Activated CD8-positive, alpha-beta memory T cell treated with anti-CD3 and anti-CD28 coated beads for 24 hours (primary cell): ENCODE results near the gene RALB.

Experiments used
- DNase-seq: peaks from one replicate; pipeline ENCODE4 v3.0.0-alpha.2; 2020

RALB gene, protein sequence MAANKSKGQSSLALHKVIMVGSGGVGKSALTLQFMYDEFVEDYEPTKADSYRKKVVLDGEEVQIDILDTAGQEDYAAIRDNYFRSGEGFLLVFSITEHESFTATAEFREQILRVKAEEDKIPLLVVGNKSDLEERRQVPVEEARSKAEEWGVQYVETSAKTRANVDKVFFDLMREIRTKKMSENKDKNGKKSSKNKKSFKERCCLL

DNA sequence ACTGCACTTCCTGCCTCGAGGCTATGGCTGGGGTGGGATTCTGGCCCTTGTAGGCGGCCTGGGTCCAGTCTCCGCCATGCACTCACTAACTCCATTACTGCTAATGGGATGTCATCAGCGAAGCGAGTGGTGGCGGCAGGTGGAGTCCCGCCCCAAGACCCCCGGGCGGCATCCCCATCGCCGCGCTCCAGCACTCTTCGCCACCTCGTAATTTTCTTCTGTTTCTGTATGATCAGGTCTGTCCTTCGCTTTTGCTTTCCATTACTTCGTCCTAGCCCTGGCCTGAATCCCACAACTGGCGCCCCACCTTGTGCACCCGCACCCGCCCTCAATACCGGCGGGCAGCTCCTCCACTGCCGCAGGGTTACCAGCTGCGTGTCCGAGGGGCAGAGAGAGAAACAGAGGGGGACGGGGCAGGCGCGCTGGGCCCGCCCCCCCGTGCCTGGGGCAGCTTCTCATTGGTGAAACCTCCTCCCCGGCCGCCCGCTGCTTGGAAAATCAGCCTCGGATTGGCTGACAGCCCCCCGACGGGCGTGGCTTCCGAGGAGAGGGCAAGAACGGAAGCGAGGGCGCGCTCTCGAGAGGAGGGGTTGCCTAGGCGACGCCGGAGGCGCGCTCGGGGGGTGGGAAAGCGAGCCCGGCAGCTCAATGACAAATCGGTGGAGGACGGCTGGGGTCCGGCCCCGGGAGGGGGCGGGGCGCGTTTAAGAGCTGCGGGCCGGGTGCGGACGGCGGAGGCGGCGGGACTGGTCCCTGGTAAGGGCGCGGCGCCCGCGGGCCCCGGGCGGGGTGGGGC is at the start of gene RALB:
RALB (plus strand) TSS at position 628 of the 796 bp plus-strand sequence. CDS start 25,813 bp downstream, outside the sequence.
- DNase-seq: peak; percentile 98

- DNase-seq: no peak
Observed at GRCh38 chr2:120203251-120204021, 49.2 kb upstream of the RALB start.

DNA sequence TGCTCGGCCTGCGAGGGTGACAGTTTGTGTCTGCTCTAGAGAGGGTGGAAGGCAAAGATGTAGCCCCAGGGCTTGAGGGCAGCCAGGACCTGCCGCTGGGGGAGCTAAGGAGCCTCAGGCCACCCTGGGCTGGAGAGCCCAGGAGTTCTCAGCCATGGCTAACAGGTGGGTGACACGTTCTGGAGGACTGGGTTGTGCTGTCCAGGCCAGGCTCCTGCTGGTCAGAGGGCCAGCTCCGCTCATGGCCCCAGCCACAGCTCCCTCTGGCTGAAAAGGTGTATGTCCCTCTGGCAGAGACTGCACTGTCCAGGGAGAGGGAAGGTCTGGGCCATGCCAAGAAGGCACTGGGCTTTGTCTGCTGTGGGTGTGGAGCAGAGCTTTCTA is 48.6 kb upstream of the RALB start:
- no peak for DNase-seq

DNA sequence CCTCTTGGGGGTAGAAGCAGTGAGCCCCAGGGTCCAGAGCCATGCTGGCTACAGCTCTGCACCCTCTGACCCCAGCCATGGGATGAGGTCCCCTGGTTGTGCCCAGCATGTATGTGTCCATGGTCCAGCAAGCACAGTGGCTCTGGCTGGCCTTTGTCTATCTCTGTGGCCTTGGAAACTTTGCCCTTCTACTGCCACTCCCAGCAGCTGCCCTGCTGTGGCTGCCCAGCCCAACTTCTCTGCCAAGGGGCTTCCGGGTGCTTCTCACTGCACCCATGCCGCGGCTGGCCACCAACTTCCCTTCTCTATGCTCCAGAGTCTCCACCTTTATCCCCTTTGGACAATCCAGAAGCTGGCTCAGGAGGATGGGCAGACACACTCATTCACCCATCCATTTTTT is 48.2 kb upstream of the RALB start:
- no peak for DNase-seq

- no peak for DNase-seq
Observed at GRCh38 chr2:120204945-120205670, 47.5 kb upstream of the RALB start.

DNA sequence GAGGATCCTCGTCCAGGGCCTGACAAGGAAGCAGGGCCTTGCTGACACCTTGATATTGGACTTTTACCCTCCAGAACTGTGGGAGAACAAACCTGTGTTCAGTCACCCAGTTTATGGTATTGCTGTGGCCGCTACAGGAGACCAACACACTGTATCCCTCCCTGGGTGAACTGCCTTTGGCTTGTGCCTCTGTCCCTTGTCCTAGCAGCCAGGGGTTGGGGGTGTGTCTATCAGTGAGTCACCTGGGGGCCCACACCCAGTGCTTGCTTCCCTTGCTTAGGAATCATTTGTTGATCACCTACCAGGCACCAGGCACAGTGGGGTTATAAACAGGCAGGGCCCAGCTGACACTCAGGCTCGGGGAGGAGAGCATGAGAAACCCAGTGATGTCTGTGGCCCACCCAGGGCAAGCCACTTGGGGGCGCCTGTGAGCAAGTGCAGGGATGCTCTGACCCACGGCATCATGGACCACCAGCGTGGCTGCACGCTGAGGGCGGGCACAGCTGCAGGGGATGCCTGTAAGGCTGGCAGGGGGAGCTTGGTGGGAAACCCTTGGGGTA is 46.5 kb upstream of the RALB start:
- DNase-seq: peak; percentile 82

- no peak for DNase-seq
Observed at GRCh38 chr2:120208381-120209353, 44.0 kb upstream of the RALB start.

DNA sequence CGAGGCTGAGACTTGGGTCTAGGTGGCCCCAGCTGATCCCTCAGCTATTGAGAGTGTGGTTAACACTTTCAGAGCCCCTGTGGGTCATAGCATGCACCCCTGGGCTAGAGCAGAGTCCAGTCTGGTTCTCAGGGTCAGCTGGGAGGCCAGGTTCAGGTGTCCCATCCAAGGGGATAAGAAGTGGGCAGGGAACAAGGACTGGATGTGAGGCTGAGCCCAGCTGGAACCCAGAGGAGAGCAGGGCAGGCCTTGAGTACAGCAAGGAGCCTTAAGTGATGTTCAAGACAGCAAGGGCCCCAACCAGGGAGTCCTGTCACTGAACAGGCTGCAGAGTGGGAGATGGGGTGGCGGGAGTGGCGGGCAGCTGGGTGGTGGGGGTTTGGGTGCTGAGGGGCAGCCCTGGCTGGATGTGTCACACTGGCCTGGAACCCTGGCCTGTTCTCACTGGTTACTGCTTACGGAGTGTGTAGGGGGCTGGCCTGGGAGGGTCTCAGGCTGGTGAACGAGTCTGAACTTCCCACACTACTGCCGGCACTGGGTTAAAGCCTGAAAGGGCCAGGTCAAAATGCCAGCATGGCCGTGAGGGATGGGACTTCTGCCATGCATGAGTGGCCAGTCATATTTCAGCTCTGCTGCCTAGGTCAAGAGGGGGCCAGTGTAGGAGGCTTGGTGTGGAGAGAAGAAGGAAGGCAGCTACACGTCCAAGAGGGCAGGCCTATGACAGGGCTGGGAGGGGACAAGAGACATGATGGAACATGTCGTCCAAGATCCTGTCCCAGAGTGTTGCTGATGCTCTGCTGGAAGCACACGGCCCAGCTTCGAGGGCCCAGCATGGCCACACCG is 43.0 kb upstream of the RALB start:
- no peak for DNase-seq

DNA sequence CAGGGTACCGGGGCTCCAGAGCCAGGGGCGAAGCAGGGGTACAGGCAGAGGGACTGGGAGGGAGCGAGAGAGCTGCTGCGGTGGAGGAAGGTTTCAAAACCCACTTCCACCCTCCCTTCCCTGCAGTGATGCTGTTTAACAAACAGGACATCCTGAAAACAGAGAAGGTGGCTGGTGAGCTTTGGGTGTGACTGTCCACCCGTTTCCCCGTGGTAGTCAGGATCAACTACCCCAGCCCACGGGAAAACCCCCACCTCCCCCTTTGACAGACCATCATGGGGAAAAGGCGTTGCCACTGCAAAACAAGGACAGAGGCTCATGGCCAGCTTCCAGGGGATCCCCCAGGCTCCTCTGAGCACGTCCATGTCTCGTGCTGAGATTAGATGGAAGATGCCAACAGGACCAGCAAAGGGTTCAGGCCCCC is 42.4 kb upstream of the RALB start:
- no peak for DNase-seq

GRCh38 chr2:120218181-120218580 is 34.5 kb upstream of the RALB start:
- no peak for DNase-seq

GRCh38 chr2:120219291-120219690 is 33.4 kb upstream of the RALB start:
- no peak for DNase-seq

- peak; percentile 50 for DNase-seq
Observed at GRCh38 chr2:120219766-120220165, 32.9 kb upstream of the RALB start.

- no peak for DNase-seq
Observed at GRCh38 chr2:120220756-120221155, 31.9 kb upstream of the RALB start.

- no peak for DNase-seq
Observed at GRCh38 chr2:120221616-120222015, 31.0 kb upstream of the RALB start.

- no peak for DNase-seq
Observed at GRCh38 chr2:120222186-120223033, 30.2 kb upstream of the RALB start.

DNA sequence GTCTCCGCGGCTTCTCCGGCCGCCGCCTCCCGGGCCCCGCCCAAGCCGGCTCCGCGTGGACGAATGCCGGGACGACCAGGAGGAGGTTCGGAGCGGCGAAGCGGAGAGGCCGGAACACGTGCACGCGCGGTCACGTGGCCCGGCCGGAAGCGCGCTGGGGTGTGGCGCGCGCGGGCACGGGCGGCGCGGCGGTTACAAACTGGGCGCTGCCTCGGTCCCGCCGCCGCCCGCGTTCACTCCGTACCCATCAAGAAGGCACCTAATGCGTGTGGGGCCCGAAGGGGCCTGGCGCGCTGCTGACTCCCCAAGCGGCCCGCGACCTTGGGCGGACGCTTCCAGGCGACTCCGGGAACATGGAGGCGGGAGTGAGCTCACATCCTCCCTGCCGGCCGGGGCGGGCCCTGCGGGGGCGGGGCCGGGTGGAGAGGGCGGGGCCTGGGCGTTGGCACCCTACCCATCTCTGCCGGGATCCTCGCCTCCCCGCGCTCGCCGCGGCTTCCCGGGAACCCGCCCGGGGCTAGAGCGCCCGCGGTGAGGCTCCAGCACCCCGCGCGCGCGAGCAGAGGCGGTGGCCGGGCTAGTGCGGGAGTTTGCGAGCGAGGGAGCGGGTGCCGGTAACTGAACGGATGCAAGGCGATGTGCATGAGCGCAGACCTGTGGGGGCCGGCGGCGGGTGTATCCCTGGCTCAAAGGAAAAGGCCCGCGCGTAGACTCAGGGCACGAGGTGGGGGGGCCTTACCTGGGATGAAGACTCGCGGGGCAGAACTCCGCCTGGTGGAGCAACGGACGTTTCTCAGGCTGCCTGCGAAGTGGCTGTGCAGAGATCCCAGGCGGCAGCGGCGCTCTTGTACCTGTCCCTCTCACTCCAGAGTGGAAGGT is 29.4 kb upstream of the RALB start, which contains the start of gene TMEM185B:
TMEM185B (minus strand) TSS at position 367 of the 879 bp plus-strand sequence. CDS start 424 bp downstream, outside the sequence.
- peak; percentile 96 for DNase-seq

DNA sequence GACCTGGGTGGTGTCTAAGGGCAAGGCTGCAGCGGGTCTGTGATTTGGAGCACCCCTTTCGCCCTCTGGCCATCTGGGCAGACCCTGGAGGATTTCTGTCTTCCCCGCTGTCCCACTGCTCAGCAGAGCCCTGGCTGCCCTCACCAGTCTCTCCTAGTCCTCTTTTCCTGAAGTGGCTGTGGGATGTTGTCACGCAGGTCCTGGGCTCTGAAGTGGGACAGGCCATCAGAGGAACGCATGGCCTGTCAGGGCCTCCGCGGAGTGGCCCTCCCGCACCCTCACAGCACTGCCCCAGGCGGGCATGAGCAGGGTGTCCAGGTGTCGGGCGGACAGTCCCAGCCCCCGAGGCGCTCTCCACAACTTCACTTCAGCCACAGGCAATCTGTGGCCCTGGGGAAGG is 28.4 kb upstream of the RALB start:
- no peak for DNase-seq
